Measurements from ENCODE around the gene SLITRK5. TPM values are rescaled to one million over a fixed set of nuclear protein-coding genes. Genes with fewer than 3 reads are reported as not detected.

The SLITRK5 gene
- total and polyA plus RNA-seq, 9 of the 15 experiments (the other 6 are each of a cell fraction or from before 2014, with no cell fraction given), result under 0.01 TPM; not detected in 8

DNA sequence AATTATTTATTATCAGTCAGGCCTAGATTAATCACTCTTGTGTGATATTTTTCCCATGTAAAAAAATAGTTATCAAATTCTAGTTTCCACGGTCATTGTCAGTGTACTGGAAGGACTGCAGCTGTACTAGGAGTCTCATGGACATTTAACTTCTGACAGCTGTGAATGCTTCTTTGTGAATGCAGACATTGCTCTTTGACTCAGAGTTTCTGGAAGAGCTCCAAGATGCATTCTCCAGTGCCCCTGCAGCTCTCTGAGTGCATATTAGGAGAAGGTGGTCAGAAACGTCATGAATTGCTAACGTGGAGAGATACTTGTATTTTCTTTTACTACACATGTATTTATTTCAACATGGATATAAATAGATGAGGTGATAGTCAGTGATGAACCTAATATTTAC is 9.7 kb upstream of the SLITRK5 start:
- no peak for DNase-seq (ENCODE audit: extremely low read depth in 1 of 4, low spot score in 3 of 4)
- no TSS peak for BruUV-seq (replicated peaks)
- in situ Hi-C loops (cut with MboI), result no loop called here
- Histone ChIP-seq H3K36me3 (ENCODE audit: control insufficient read depth, insufficient read depth, low read length) (no peaks in the 10 kb centered on the region), H3K9me1 (ENCODE audit: control insufficient read depth, insufficient read depth, low read length) (no peaks in the 10 kb centered on the region), H3K79me2 (ENCODE audit: control insufficient read depth, insufficient read depth, low read length) (no peaks in the 10 kb centered on the region), H3K4me2 (ENCODE audit: insufficient read depth, low read length) (no peak overlapping the region), H2AFZ (ENCODE audit: low read depth, low read length) (no peak overlapping the region), H3K4me1 (replicated peaks in 1 of 2; ENCODE audit: control insufficient read depth in 2 of 2, insufficient read depth in 2 of 2, low read length in 2 of 2) (no peaks in the 10 kb centered on the region), H3K27me3 (ENCODE audit: control insufficient read depth in 2 of 2, insufficient read depth in 2 of 2, low read length in 2 of 2) (no peaks in the 10 kb centered on the region), H3K4me3 (no peak overlapping the region), H4K20me1 (replicated peaks; ENCODE audit: control insufficient read depth, insufficient read depth, low read length) (no peaks in the 10 kb centered on the region), H3K9ac (ENCODE audit: insufficient read depth in 1 of 2, low read depth in 2 of 2, low read length in 2 of 2) (no peak overlapping the region), H3K27ac (ENCODE audit: extremely low read depth, low read depth, low read length) (no peak overlapping the region), H3K9me3 (replicated peaks; ENCODE audit: control insufficient read depth, insufficient read depth, low read depth, low read length) (no peaks in the 10 kb centered on the region)
- POLR2A ChIA-PET, result no interaction called here
- no peak for ATAC-seq
- CTCF ChIA-PET (ENCODE audit: low intra/inter-chr PET ratio), result no interaction called here
- 4% methylated on average over 3 of the region's 3 CpGs for WGBS (ENCODE audit: insufficient coverage, low coverage, missing lambda C conversion rate)
- no peak for FAIRE-seq
- intact Hi-C loops (cut with micrococcal nuclease), result no loop called here
- no peak for TF ChIP-seq SAFB (IDR thresholded peaks at IDR 0.05; ENCODE audit: borderline replicate concordance, low read depth, low read length)
- no peak for TF ChIP-seq TAF15 (IDR thresholded peaks at IDR 0.05; ENCODE audit: low read depth, low read length)
- no peak for TF ChIP-seq KAT7 (CRISPR knock-in tag; IDR thresholded peaks at IDR 0.05; ENCODE audit: borderline replicate concordance)
- TF ChIP-seq NFE2L1 (tag; IDR thresholded peaks at IDR 0.05; ENCODE audit: borderline replicate concordance, low read depth), result no peak
- no peak for TF ChIP-seq NFXL1 (CRISPR knock-in tag; IDR thresholded peaks at IDR 0.05)
- no peak for TF ChIP-seq KHSRP (IDR thresholded peaks at IDR 0.05)
- no peak for TF ChIP-seq CREB1 (IDR thresholded peaks at IDR 0.05)
- no peak for TF ChIP-seq CREB1 (CRISPR knock-in tag; IDR thresholded peaks at IDR 0.05)
- TF ChIP-seq MYC (IDR thresholded peaks at IDR 0.05; ENCODE audit: low read depth, low read length), result no peak
- no peak for TF ChIP-seq MYC (CRISPR knock-in tag; IDR thresholded peaks at IDR 0.05; ENCODE audit: borderline replicate concordance, low read depth)
- TF ChIP-seq BDP1 (IDR thresholded peaks at IDR 0.05; ENCODE audit: insufficient read depth, insufficient read length), result no peak
- no peak for TF ChIP-seq CEBPB (tag; IDR thresholded peaks at IDR 0.05)
- TF ChIP-seq, protein P1, sequence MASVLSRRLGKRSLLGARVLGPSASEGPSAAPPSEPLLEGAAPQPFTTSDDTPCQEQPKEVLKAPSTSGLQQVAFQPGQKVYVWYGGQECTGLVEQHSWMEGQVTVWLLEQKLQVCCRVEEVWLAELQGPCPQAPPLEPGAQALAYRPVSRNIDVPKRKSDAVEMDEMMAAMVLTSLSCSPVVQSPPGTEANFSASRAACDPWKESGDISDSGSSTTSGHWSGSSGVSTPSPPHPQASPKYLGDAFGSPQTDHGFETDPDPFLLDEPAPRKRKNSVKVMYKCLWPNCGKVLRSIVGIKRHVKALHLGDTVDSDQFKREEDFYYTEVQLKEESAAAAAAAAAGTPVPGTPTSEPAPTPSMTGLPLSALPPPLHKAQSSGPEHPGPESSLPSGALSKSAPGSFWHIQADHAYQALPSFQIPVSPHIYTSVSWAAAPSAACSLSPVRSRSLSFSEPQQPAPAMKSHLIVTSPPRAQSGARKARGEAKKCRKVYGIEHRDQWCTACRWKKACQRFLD (CRISPR knock-in tag; IDR thresholded peaks at IDR 0.05), result no peak
